Neuron (in vitro differentiated cells): Measurements from ENCODE around the gene POMGNT1.

Experiments used
- H2AFZ ChIP-seq: one replicate; pipeline ENCODE4 v1.6.1; 2013; ENCODE audit warnings: low read depth, mild to moderate bottlenecking, inconsistent platforms, low read length, moderate library complexity
- H3K27me3 ChIP-seq: one replicate; pipeline ENCODE4 v1.6.1; 2013; ENCODE audit warnings: low read length; ENCODE audit not compliant: insufficient read depth
- H3K36me3 ChIP-seq: one replicate; pipeline ENCODE4 v1.6.1; 2013; ENCODE audit warnings: low read length; ENCODE audit not compliant: insufficient read depth
- H3K4me1 ChIP-seq: one replicate; pipeline ENCODE4 v1.6.1; 2013; ENCODE audit warnings: low read length; ENCODE audit not compliant: insufficient read depth
- H3K4me3 ChIP-seq: 2 replicates; pipeline ENCODE4 v1.5.1; 2013; ENCODE audit warnings: mild to moderate bottlenecking, low read length, moderate library complexity
- H3K9me3 ChIP-seq: one replicate; pipeline ENCODE4 v1.6.1; 2013; ENCODE audit warnings: low read length

The POMGNT1 gene

DNA sequence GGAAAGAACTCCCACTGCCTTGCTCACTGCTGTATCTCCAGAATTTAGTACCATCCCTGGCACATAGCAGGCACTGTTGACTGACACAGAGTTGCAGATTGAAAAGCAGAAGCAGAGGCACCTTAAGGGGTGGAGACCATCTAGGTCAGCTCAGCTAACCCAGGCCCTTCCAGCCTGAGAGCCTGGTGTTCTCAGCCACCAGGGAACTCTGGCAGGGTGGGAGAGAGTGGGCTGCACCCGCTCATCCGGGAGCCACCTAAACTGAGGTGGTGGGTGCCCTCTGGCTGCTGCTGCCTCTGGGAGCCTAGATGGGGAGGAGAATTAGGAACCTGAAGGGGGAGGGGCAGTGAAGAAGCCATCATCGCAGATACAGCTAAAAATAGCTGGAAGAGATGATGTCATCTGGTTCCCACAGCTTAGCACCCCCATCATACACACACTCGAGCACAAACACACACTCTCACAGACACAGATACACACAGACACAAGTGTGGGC is 24.8 kb downstream of the POMGNT1 start:
- peak overlapping the region; percentile 5 for H2AFZ ChIP-seq
- H3K4me1 ChIP-seq: peaks cover 10% of the 10 kb centered on the region
- H3K4me3 ChIP-seq: no peak overlapping the region
- H3K9me3 ChIP-seq: no peaks in the 10 kb centered on the region
- no peaks in the 10 kb centered on the region for H3K36me3 ChIP-seq
- peaks cover 9% of the 10 kb centered on the region for H3K27me3 ChIP-seq

DNA sequence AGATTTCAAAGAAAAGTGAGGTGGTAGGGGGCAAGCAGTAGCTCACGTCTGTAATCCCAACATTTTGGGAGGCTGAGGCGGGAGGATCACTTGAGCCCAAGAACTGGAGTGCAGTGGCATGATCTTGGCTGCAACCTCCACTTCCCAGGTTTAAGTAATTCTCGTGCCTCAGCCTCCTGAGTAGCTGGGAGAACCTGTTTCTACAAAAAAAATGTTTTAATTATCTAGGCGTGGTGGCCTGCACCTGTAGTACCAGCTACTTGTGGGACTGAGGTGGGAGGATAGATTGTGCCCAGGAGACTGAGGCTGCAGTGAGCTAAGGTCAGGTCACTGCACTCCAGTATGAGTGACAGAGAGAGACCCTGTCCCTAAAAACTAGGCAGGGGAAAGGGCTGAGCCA is 25.9 kb downstream of the POMGNT1 start:
- no peaks in the 10 kb centered on the region for H3K36me3 ChIP-seq

GRCh38 chr1:46171871-46172270 is 26.4 kb downstream of the POMGNT1 start:
- Histone ChIP-seq H3K9me3 (no peaks in the 10 kb centered on the region), H3K4me1 (peaks cover 10% of the 10 kb centered on the region), H3K4me3 (no peak overlapping the region), H3K27me3 (peaks cover 9% of the 10 kb centered on the region), H3K36me3 (no peaks in the 10 kb centered on the region), H2AFZ (no peak overlapping the region)

More for the DNA sequence above, 25.9 kb downstream of the POMGNT1 start:
- Histone ChIP-seq H3K4me1 (peaks cover 10% of the 10 kb centered on the region), H3K9me3 (no peaks in the 10 kb centered on the region), H3K4me3 (no peak overlapping the region), H2AFZ (no peak overlapping the region), H3K27me3 (peaks cover 9% of the 10 kb centered on the region)

DNA sequence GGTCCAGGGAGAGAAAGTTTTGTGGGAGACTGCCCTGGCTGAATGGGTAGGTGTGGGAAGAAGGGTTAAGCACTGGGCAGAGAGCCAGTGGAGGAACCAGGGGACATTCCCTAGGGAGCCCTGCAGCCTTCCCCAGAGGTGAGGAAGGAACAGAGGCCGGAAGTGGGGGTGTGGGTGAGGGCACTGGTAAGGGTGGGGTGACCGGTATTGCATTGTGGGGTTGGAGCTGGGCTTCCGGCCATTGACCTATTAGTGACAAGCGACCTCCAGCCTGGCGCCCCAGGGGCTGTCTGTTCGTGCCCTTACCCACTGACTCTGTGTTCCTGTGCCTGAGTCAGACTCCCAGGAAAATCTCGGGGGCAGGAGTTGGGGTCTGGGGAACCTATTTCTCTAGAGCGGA is 26.9 kb downstream of the POMGNT1 start:
- peaks cover 9% of the 10 kb centered on the region for H3K27me3 ChIP-seq
- H3K36me3 ChIP-seq: no peaks in the 10 kb centered on the region
- H3K9me3 ChIP-seq: peaks cover 2% of the 10 kb centered on the region
- no peak overlapping the region for H3K4me3 ChIP-seq
- H3K4me1 ChIP-seq: peaks cover 10% of the 10 kb centered on the region
- H2AFZ ChIP-seq: no peak overlapping the region

- peaks cover 10% of the 10 kb centered on the region for H3K4me1 ChIP-seq
- no peak overlapping the region for H2AFZ ChIP-seq
- peaks cover 9% of the 10 kb centered on the region for H3K27me3 ChIP-seq
- no peaks in the 10 kb centered on the region for H3K36me3 ChIP-seq
- no peak overlapping the region for H3K4me3 ChIP-seq
- peaks cover 2% of the 10 kb centered on the region for H3K9me3 ChIP-seq
Observed at GRCh38 chr1:46169811-46170454, 28.3 kb downstream of the POMGNT1 start.

DNA sequence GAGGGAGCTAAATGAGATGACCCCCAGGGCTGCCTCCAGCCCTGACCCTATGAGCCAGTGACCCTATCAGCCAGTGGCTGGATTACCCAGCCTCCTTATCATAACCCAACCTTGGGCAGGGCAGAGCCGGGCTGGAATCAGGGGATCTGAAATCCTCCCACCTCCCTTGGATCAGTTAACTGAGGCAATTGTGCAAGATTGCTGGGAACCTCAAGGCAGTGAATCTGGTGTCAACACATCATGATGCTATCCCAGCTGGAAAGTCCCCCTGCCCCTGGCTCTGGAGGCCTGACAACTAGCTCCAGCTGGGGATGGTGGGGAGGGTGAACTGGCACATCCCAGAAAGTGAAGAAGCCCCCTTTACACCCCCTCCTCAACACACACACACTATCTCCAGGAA is 29.8 kb downstream of the POMGNT1 start:
- peaks cover 2% of the 10 kb centered on the region for H3K9me3 ChIP-seq
- H3K4me3 ChIP-seq: no peak overlapping the region
- H3K27me3 ChIP-seq: peaks cover 9% of the 10 kb centered on the region
- H3K4me1 ChIP-seq: peaks cover 3% of the 10 kb centered on the region
- no peak overlapping the region for H2AFZ ChIP-seq
- H3K36me3 ChIP-seq: no peaks in the 10 kb centered on the region

GRCh38 chr1:46166521-46167462 is 31.4 kb downstream of the POMGNT1 start:
- H3K4me3 ChIP-seq: no peak overlapping the region
- H3K4me1 ChIP-seq: no peaks in the 10 kb centered on the region
- H3K36me3 ChIP-seq: no peaks in the 10 kb centered on the region
- H3K27me3 ChIP-seq: peaks cover 9% of the 10 kb centered on the region
- H2AFZ ChIP-seq: no peak overlapping the region
- H3K9me3 ChIP-seq: peaks cover 2% of the 10 kb centered on the region

DNA sequence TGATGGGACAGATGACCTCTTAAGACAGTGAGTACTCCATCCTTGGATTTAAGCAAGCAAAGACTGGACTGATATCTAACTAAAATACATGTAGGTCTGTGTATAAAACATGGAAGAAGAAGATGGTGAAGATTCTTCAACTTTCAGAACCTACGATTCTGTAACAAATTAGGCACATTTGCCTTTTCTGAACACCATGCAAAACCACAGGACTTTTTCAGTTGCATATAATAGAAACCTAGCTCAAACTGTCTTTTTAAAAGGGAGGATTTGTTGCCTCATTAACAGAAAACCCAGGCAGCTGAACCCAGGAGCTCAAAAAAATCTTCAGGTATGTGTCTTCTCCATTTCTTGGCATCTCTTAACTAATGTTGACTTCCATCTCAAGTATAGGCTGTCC is 38.0 kb downstream of the POMGNT1 start:
- no peak overlapping the region for H2AFZ ChIP-seq
- H3K4me3 ChIP-seq: no peak overlapping the region
- H3K27me3 ChIP-seq: no peaks in the 10 kb centered on the region

GRCh38 chr1:46159516-46159915 is 38.7 kb downstream of the POMGNT1 start:
- Histone ChIP-seq H2AFZ (no peak overlapping the region), H3K27me3 (no peaks in the 10 kb centered on the region), H3K4me3 (no peak overlapping the region), H3K4me1 (no peaks in the 10 kb centered on the region), H3K9me3 (no peaks in the 10 kb centered on the region), H3K36me3 (no peaks in the 10 kb centered on the region)

More for the DNA sequence above, 38.0 kb downstream of the POMGNT1 start:
- Histone ChIP-seq H3K4me1 (no peaks in the 10 kb centered on the region), H3K9me3 (no peaks in the 10 kb centered on the region), H3K36me3 (no peaks in the 10 kb centered on the region)

DNA sequence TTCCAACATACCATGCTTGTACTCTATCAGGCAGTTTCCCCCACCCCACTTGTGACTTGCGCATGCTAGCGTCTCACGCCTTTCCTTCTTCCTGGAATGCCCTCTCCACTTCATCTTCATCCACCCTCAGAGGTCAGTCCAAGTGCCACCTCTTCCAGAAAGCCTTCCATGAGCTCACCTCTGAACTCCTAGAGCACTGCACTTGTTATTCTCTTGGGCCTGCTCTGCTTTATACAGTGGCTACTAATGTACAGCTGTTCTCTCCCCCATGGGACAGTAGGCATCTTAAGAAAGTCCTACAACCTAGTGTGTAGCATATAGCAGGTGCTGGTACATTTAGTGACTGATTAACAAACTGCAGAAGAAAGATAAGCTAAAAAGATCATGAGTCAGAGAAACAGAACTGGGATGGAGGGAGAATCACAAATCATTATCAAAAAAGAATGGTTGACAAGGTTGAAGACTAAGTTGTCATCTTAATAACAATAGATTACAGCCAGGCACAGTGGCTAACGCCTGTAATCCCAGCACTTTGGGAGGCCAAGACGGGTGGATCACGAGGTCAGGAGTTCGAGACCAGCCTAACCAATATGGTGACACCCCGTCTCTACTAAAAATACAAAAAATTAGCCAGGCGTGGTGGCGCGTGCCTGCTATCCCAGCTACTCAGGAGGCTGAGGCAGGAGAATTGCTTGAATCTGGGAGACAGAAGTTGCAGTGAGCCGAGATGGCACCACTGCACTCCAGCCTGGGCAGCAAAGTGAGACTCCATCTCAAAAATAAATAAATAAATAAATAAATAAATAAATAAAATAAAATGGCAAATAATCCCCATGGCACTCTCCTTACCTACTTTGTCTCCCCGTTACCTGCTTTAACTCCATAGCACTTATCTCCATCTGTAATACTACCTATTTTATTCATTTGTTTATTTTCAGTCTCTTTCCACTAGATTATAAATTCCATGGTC is 39.6 kb downstream of the POMGNT1 start:
- no peaks in the 10 kb centered on the region for H3K9me3 ChIP-seq
- H3K4me3 ChIP-seq: no peak overlapping the region
- no peak overlapping the region for H2AFZ ChIP-seq
- no peaks in the 10 kb centered on the region for H3K36me3 ChIP-seq
- H3K4me1 ChIP-seq: no peaks in the 10 kb centered on the region
- no peaks in the 10 kb centered on the region for H3K27me3 ChIP-seq

DNA sequence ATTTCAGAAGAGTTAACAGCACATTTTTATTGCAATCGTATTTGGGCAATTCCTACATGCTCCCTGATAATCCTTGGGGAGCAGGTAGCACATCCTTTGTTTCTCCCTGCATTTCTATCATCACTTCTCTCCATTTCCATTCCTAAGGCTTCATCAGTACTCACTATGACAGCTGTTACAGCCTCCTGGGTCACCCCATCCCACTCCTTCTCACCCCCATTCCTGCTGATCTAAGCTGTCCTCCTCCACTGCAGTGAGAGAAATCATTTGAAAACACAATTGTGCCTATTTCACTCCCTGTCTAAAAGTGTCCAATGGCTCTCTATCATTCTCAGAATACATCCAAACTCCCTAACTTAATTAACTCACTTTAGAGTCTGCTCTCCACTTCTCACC is 40.3 kb downstream of the POMGNT1 start:
- Histone ChIP-seq H3K4me3 (no peak overlapping the region), H3K4me1 (no peaks in the 10 kb centered on the region), H3K36me3 (no peaks in the 10 kb centered on the region), H3K9me3 (no peaks in the 10 kb centered on the region), H3K27me3 (no peaks in the 10 kb centered on the region), H2AFZ (no peak overlapping the region)

- Histone ChIP-seq H3K36me3 (no peaks in the 10 kb centered on the region), H3K4me1 (no peaks in the 10 kb centered on the region), H2AFZ (no peak overlapping the region), H3K27me3 (no peaks in the 10 kb centered on the region), H3K4me3 (no peak overlapping the region), H3K9me3 (no peaks in the 10 kb centered on the region)
Observed at GRCh38 chr1:46153732-46154131, 44.5 kb downstream of the POMGNT1 start.
